IMR-90 (cell line): ENCODE data around the gene FMOD. TPM values are rescaled to one million over a fixed set of nuclear protein-coding genes. Genes with fewer than 3 reads are reported as not detected.

Experiments
- ATAC-seq: fragments of 200-7000 bp; cut with Tn5 transposase; 2 replicates; pipeline ENCODE4 v1.9.1; 2020; ENCODE audit warnings: low read depth, mild to moderate bottlenecking, moderate library complexity
- BruUV-seq: library from RNA; stranded (reverse); fragments of 400-500 nt; replicated peaks from 2 replicates; lab custom pipeline; 2021; lab: Mats Ljungman, UMichigan
- CTCF ChIA-PET: fragments of 300-600 bp; formaldehyde crosslinking; extraction: SDS; loops from one replicate; lab custom pipeline; 2021; ENCODE audit warnings: antibody characterized with exemption; lab: Yijun Ruan, JAX
- POLR2A ChIA-PET: fragments of 300-600 bp; sonication (Branson Sonifier 250); formaldehyde crosslinking; loops from one replicate; lab custom pipeline; 2022; ENCODE audit warnings: antibody characterized with exemption; ENCODE audit not compliant: unreplicated experiment; lab: Charles Lee
- DNase-seq: peaks from one replicate; pipeline ENCODE4 v3.0.0; 2013
- H2AFZ ChIP-seq: replicated peaks from 2 replicates; pipeline ENCODE3; 2013; ENCODE audit warnings: low read length, mild to moderate bottlenecking; ENCODE audit not compliant: poor library complexity
- H2AK5ac ChIP-seq: 2 replicates; pipeline ENCODE4 v1.6.1; 2013; ENCODE audit warnings: low read depth, low read length, inconsistent platforms
- H2AK9ac ChIP-seq: replicated peaks from 2 replicates; pipeline ENCODE3; 2013; ENCODE audit warnings: mild to moderate bottlenecking, low read depth, low read length, moderate library complexity; ENCODE audit not compliant: poor library complexity
- H2BK120ac ChIP-seq: 2 replicates; pipeline ENCODE4 v1.6.1; 2013; ENCODE audit warnings: low read depth, low read length, inconsistent platforms
- H2BK15ac ChIP-seq: 3 replicates; pipeline ENCODE4 v1.6.1; 2013; ENCODE audit warnings: low read depth, low read length, inconsistent platforms
- H2BK20ac ChIP-seq: 2 replicates; pipeline ENCODE4 v1.6.1; 2013; ENCODE audit warnings: low read depth, mild to moderate bottlenecking, inconsistent platforms, low read length, moderate library complexity
- H2BK5ac ChIP-seq: 2 replicates; pipeline ENCODE4 v1.6.1; 2013; ENCODE audit warnings: mild to moderate bottlenecking, low read depth, low read length, inconsistent platforms; ENCODE audit not compliant: poor library complexity, severe bottlenecking
- H3K14ac ChIP-seq: replicated peaks from 2 replicates; pipeline ENCODE4 v1.6.1; 2013; ENCODE audit warnings: low read depth, low read length, inconsistent platforms
- H3K18ac ChIP-seq: 2 replicates; pipeline ENCODE4 v1.6.1; 2013; ENCODE audit warnings: low read depth, low read length, control low read depth
- H3K23ac ChIP-seq: 2 replicates; pipeline ENCODE4 v1.6.1; 2013; ENCODE audit warnings: low read depth, low read length, inconsistent platforms
- H3K27ac ChIP-seq: 2 replicates; pipeline ENCODE4 v1.5.1; 2013; ENCODE audit warnings: mild to moderate bottlenecking, control low read depth, low read length; ENCODE audit not compliant: insufficient read depth
- H3K27me3 ChIP-seq: 2 replicates; pipeline ENCODE4 v1.6.1; 2013; ENCODE audit warnings: low read length; ENCODE audit not compliant: control insufficient read depth, insufficient read depth
- H3K36me3 ChIP-seq: 2 replicates; pipeline ENCODE4 v1.6.1; 2013; ENCODE audit warnings: low read length, mixed read lengths; ENCODE audit not compliant: control insufficient read depth, insufficient read depth
- H3K4ac ChIP-seq: 2 replicates; pipeline ENCODE4 v1.6.1; 2013; ENCODE audit warnings: low read depth, low read length, inconsistent platforms
- H3K4me1 ChIP-seq: 2 replicates; pipeline ENCODE4 v1.6.1; 2013; ENCODE audit warnings: low read length, mixed read lengths; ENCODE audit not compliant: control insufficient read depth, insufficient read depth
- H3K4me2 ChIP-seq: 2 replicates; pipeline ENCODE4 v1.6.1; 2013; ENCODE audit warnings: low read depth, mild to moderate bottlenecking, control low read depth, low read length, moderate library complexity
- H3K4me3 ChIP-seq: 2 replicates; pipeline ENCODE4 v1.5.1; 2013; ENCODE audit warnings: low read depth, mild to moderate bottlenecking, control low read depth, low read length, moderate library complexity; ENCODE audit not compliant: insufficient read depth
- H3K56ac ChIP-seq: 2 replicates; pipeline ENCODE4 v1.6.1; 2013; ENCODE audit warnings: low read length, inconsistent platforms; ENCODE audit not compliant: insufficient read depth; ENCODE audit errors: extremely low read depth
- H3K79me1 ChIP-seq, 2 experiments: 2 replicates each; pipeline ENCODE4 v1.6.1; 2013; ENCODE audit warnings: low read length in 2 of 2, inconsistent platforms in 1 of 2, low read depth in 1 of 2
- H3K9ac ChIP-seq: 2 replicates; pipeline ENCODE4 v1.6.1; 2013; ENCODE audit warnings: low read depth, low read length, control low read depth
- H3K9me1 ChIP-seq: 2 replicates; pipeline ENCODE4 v1.6.1; 2013; ENCODE audit warnings: low read length, inconsistent platforms; ENCODE audit not compliant: insufficient read depth
- H3K9me3 ChIP-seq: 2 replicates; pipeline ENCODE4 v1.6.1; 2013; ENCODE audit warnings: low read length; ENCODE audit not compliant: control insufficient read depth, insufficient read depth
- H4K20me1 ChIP-seq: 2 replicates; pipeline ENCODE4 v1.6.1; 2013; ENCODE audit warnings: low read length, inconsistent platforms; ENCODE audit not compliant: insufficient read depth
- H4K5ac ChIP-seq: 2 replicates; pipeline ENCODE4 v1.6.1; 2013; ENCODE audit warnings: mild to moderate bottlenecking, low read depth, low read length, control low read depth
- H4K8ac ChIP-seq, 2 experiments: 2 replicates each; pipeline ENCODE4 v1.6.1; 2013; ENCODE audit warnings: low read depth in 2 of 2, low read length in 2 of 2, control low read depth in 1 of 2, inconsistent platforms in 1 of 2
- H4K91ac ChIP-seq: 2 replicates; pipeline ENCODE4 v1.6.1; 2013; ENCODE audit warnings: low read depth, low read length, inconsistent platforms; ENCODE audit not compliant: insufficient read depth
- BHLHE40 ChIP-seq: fragments of 150-350 bp; IDR thresholded peaks from 2 replicates; pipeline ENCODE4 v1.6.1; 2016; ENCODE audit warnings: mild to moderate bottlenecking, low read depth, low read length
- CEBPB ChIP-seq: IDR thresholded peaks from 2 replicates; pipeline ENCODE4 v1.6.1; 2012; ENCODE audit warnings: low read depth, low read length, improper control_type of control experiment
- CHD1 ChIP-seq: IDR thresholded peaks from 2 replicates; pipeline ENCODE4 v1.6.1; 2012; ENCODE audit warnings: low read depth, low read length, improper control_type of control experiment
- CTCF ChIP-seq: conservative IDR thresholded peaks from 2 replicates; pipeline ENCODE4 v1.5.1; 2012; ENCODE audit warnings: mild to moderate bottlenecking, low read depth, low read length, improper control_type of control experiment
- FOS ChIP-seq: fragments of 150-350 bp; IDR thresholded peaks from 2 replicates; pipeline ENCODE4 v1.6.1; 2016; ENCODE audit warnings: low read depth, low read length
- MAFK ChIP-seq: IDR thresholded peaks from 2 replicates; pipeline ENCODE4 v1.6.1; 2012; ENCODE audit warnings: low read depth, low read length, improper control_type of control experiment
- MAZ ChIP-seq: IDR thresholded peaks from 2 replicates; pipeline ENCODE4 v1.6.1; 2012; ENCODE audit warnings: low read depth, mild to moderate bottlenecking, low read length, improper control_type of control experiment, moderate library complexity, borderline replicate concordance
- MXI1 ChIP-seq: IDR thresholded peaks from 2 replicates; pipeline ENCODE4 v1.6.1; 2012; ENCODE audit warnings: low read depth, mild to moderate bottlenecking, low read length, moderate library complexity, borderline replicate concordance
- NFE2L2 ChIP-seq: fragments of 150-350 bp; IDR thresholded peaks from 2 replicates; pipeline ENCODE4 v1.6.1; 2016; ENCODE audit warnings: low read depth, mild to moderate bottlenecking, low read length
- POLR2A ChIP-seq: IDR thresholded peaks from 2 replicates; pipeline ENCODE4 v1.6.1; 2012; ENCODE audit warnings: mild to moderate bottlenecking, low read depth, low read length
- RAD21 ChIP-seq: IDR thresholded peaks from 2 replicates; pipeline ENCODE4 v1.6.1; 2012; ENCODE audit warnings: low read length, improper control_type of control experiment
- RCOR1 ChIP-seq: IDR thresholded peaks from 2 replicates; pipeline ENCODE4 v1.6.1; 2012; ENCODE audit warnings: mild to moderate bottlenecking, low read length, improper control_type of control experiment; ENCODE audit not compliant: insufficient replicate concordance
- RFX5 ChIP-seq: IDR thresholded peaks from 2 replicates; pipeline ENCODE4 v1.8.0; 2012; ENCODE audit warnings: low read depth, mild to moderate bottlenecking, low read length, moderate library complexity
- SMC3 ChIP-seq: fragments of 150-350 bp; IDR thresholded peaks from 2 replicates; pipeline ENCODE4 v1.6.1; 2016; ENCODE audit warnings: low read depth, mild to moderate bottlenecking, antibody characterized with exemption, low read length, moderate library complexity
- WGBS, 2 experiments: methylation state at CpG; one replicate each; pipeline versions ENCODE4 v1.1.5 to v1.1.7; 2013; ENCODE audit warnings: missing lambda C conversion rate in 2 of 2; ENCODE audit not compliant: insufficient read length in 1 of 2; ENCODE audit errors: extremely low coverage in 2 of 2; 5-methylcytosine and 5-hydroxymethylcytosine counted together
- dilution Hi-C: fragments of 300-500 bp; cut with HindIII; formaldehyde crosslinking; loops from one replicate; pipeline ENCODE4 v1.14.3; 2018; ENCODE audit warnings: low sequenced_read_pairs; ENCODE audit not compliant: unreplicated experiment
- in situ Hi-C: fragments of 300-500 bp; cut with MboI; formaldehyde crosslinking; loops from 3 replicates; pipeline ENCODE4 v1.14.3; 2019; ENCODE audit warnings: low sequenced_read_pairs, inconsistent platforms, mixed read lengths
- intact Hi-C: fragments of 100-400 bp; cut with micrococcal nuclease; formaldehyde crosslinking; loops from 2 replicates; pipeline ENCODE4 v1.10.0; 2022
- polyA plus RNA-seq, 3 experiments: library from polyadenylated mRNA; depleted of rRNA; stranded (reverse); fragments of >200 nt; gene quantifications; 2 replicates each; pipeline ENCODE4 v1.2.3, GENCODE V29; 2012; ENCODE audit warnings: low replicate concordance in 1 of 3
- total RNA-seq: library from RNA; depleted of rRNA; stranded (reverse); fragments of >200 nt; gene quantifications from 2 replicates; pipeline ENCODE4 v1.2.3, GENCODE V29; 2012

The FMOD gene
- total and polyA plus RNA-seq, 2 of the 4 experiments (the other 2 are of a cell fraction): 0.18 to 2.7 TPM

GRCh38 chr1:203321273-203322052, 29.5 kb downstream of the FMOD start:
- no peak for ATAC-seq
- POLR2A ChIA-PET: no interaction called here
- peaks cover 11% of the 10 kb centered on the region; the same call in 1 of the 2 replicates for H3K4me1 ChIP-seq

More at GRCh38 chr1:203321273-203322052, 29.5 kb downstream of the FMOD start:
- H4K20me1 ChIP-seq: no peaks in the 10 kb centered on the region
- H2BK20ac ChIP-seq: no peak overlapping the region
- BruUV-seq: no TSS peak
- no peak overlapping the region for H2AFZ ChIP-seq
- no peak for DNase-seq
- H3K27me3 ChIP-seq: peaks cover 55% of the 10 kb centered on the region
- H4K5ac ChIP-seq: no peak overlapping the region
- no peak overlapping the region for H4K91ac ChIP-seq
- H2BK15ac ChIP-seq: no peak overlapping the region
- intact Hi-C loops: no loop called here
- peaks cover 3% of the 10 kb centered on the region; the same call in 1 of the 2 replicates for H3K9me1 ChIP-seq
- H3K36me3 ChIP-seq: no peaks in the 10 kb centered on the region
- no peak overlapping the region for H3K4me2 ChIP-seq
- 75% methylated on average over 3 of the region's 6 CpGs; no CpG with 5 or more reads in 1 of the 2 experiments for WGBS, 2 experiments
- in situ Hi-C loops: no loop called here
- H3K9me3 ChIP-seq: no peaks in the 10 kb centered on the region
- no peak overlapping the region for H2AK5ac ChIP-seq
- no peak overlapping the region for H2AK9ac ChIP-seq
- no peaks in the 10 kb centered on the region for H3K79me1 ChIP-seq
- H3K4ac ChIP-seq: no peak overlapping the region
- H3K9ac ChIP-seq: no peak overlapping the region
- dilution Hi-C loops: no loop called here
- H3K56ac ChIP-seq: no peak overlapping the region
- TF ChIP-seq MAZ (no peak), MXI1 (no peak), CEBPB (no peak), RFX5 (no peak), RCOR1 (no peak), RAD21 (no peak), BHLHE40 (no peak), CTCF (no peak), POLR2A (no peak), MAFK (no peak), FOS (no peak), SMC3 (no peak), NFE2L2 (no peak), CHD1 (no peak)
- CTCF ChIA-PET: interaction anchor here (0.8 to 2.3 kb wide), 2 partner anchors 8 to 54 kb away, joined by 3 to 8 read pairs; no protein-coding TSS in a partner anchor
- no peak overlapping the region for H3K18ac ChIP-seq
- H3K4me3 ChIP-seq: no peak overlapping the region
- no peak overlapping the region for H2BK5ac ChIP-seq
- no peak overlapping the region for H4K8ac ChIP-seq
- H2BK120ac ChIP-seq: peak overlapping the region; percentile 49; the same call in 1 of the 2 replicates
- no peak overlapping the region for H3K27ac ChIP-seq
- no peak overlapping the region for H3K23ac ChIP-seq
- no peak overlapping the region for H3K14ac ChIP-seq
